Kidney (tissue), 14 donors: ENCODE results near the gene DLGAP4. TPM values are rescaled to one million over a fixed set of nuclear protein-coding genes. Genes with fewer than 3 reads are reported as not detected.

Source experiments
- DNase-seq, 5 donors: peaks; one replicate each; pipeline ENCODE4 v3.0.0-alpha.2; 2013 to 2020
- FAIRE-seq: peaks from 2 replicates; lab custom pipeline; 2012; peaks lifted over from hg19 to GRCh38; lab: Jason Lieb, UNC
- H3K27ac ChIP-seq, 2 donors: one replicate each; pipeline ENCODE4 v1.7.0; 2013; ENCODE audit warnings: low read depth in 2 of 2, low read length in 2 of 2, inconsistent platforms in 1 of 2
- H3K27me3 ChIP-seq: one replicate; pipeline ENCODE4 v1.7.1; 2013; ENCODE audit warnings: low read length, inconsistent platforms; ENCODE audit not compliant: control insufficient read depth, insufficient read depth
- H3K36me3 ChIP-seq, 3 donors: one replicate each; pipeline versions ENCODE4 v1.7.0 to v1.7.1; 2013; ENCODE audit warnings: low read length in 3 of 3, control low read depth in 1 of 3, inconsistent platforms in 1 of 3; ENCODE audit not compliant: insufficient read depth in 3 of 3, control insufficient read depth in 2 of 3
- H3K4me1 ChIP-seq, 3 donors: one replicate each; pipeline versions ENCODE4 v1.7.0 to v1.7.1; 2013; ENCODE audit warnings: low read length in 3 of 3, inconsistent platforms in 1 of 3, low read depth in 1 of 3; ENCODE audit not compliant: control insufficient read depth in 2 of 3, insufficient read depth in 2 of 3
- H3K4me3 ChIP-seq, 3 donors: one replicate each; pipeline versions ENCODE4 v1.7.0 to v1.8.1; 2013; ENCODE audit warnings: low read length in 3 of 3, control low read depth in 1 of 3, inconsistent platforms in 1 of 3
- H3K9ac ChIP-seq, 3 donors: one replicate each; pipeline versions ENCODE4 v1.7.0 to v1.7.1; 2013; ENCODE audit warnings: low read length in 3 of 3, control low read depth in 1 of 3, inconsistent platforms in 1 of 3
- H3K9me3 ChIP-seq, 3 donors: one replicate each; pipeline versions ENCODE4 v1.7.0 to v1.7.1; 2013; ENCODE audit warnings: low read length in 3 of 3, control low read depth in 1 of 3, inconsistent platforms in 1 of 3; ENCODE audit not compliant: control insufficient read depth in 2 of 3, insufficient read depth in 1 of 3
- intact Hi-C: fragments of 100-400 bp; cut with DNase I; formaldehyde crosslinking; loops from one replicate; pipeline ENCODE4 v1.11.1; 2022
- polyA plus RNA-seq: library from polyadenylated mRNA; stranded (reverse); fragments of 350-450 nt; fragmentation: Illumina TruSeq; extraction: RNeasy Lipid Tissue Mini Kit (QIAGEN cat#74804); gene quantifications from one replicate; pipeline ENCODE4 v1.2.3, GENCODE V29; 2014; ENCODE audit warnings: low read depth, low replicate concordance; ENCODE audit not compliant: insufficient read depth
- total RNA-seq: library from RNA; stranded (reverse); fragmentation: NEBNext Ultra II Directional; extraction: Animal tissue kit (Norgen Biotek cat#: 25700); gene quantifications from one replicate; pipeline ENCODE4 v1.2.1, GENCODE V29; 2021
- TF ChIP-seq, protein P1 (sequence below): IDR thresholded peaks from 3 replicates; pipeline ENCODE4 v1.5.1; 2012; ENCODE audit warnings: mild to moderate bottlenecking, moderate library complexity, borderline replicate concordance; ENCODE audit not compliant: insufficient read depth; ENCODE audit errors: extremely low read depth
- donor health status: control.
- donor health status: control.
- donor health status: control.
- donor health status: control.
- donor health status: control.
- donor health status: DM: yes; HTN: yes; CAD: no.
- donor health status: Normal renal cell carcinoma (clear cell type).

Gene DLGAP4
- total and polyA plus RNA-seq, 2 donors from 2014 or later: 19.6 to 62.4 TPM

DNA sequence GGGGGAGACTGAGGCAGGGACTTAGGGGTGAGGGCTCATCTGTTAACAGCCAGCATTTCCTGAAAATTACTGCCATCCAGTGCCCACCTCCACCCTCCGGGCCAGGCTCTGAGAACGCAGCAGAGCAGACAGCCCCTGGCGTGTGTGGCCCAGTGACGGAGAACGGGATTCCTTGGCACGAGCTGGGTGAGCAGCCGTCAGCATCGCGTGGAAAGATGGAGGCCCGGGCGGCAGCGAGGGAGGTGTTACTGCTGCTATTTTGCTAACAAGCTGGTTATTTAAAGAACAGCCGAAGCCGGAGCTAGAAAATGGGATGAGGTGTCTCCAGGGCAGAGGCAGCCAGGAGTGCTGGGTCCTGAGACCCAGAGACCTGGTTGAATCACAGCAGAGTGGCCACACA lies 62.7 kb downstream of the DLGAP4 start:
- no peaks in the 10 kb centered on the region for H3K9me3 ChIP-seq
- DNase-seq (no peak), FAIRE-seq (no peak)
- H3K4me3 ChIP-seq: no peak overlapping the region
- H3K9ac ChIP-seq: no peak overlapping the region
- H3K4me1 ChIP-seq: no peaks in the 10 kb centered on the region
- H3K36me3 ChIP-seq: no peaks in the 10 kb centered on the region
- no peaks in the 10 kb centered on the region for H3K27me3 ChIP-seq
- intact Hi-C loops: no loop called here
- no peak overlapping the region for H3K27ac ChIP-seq
- TF ChIP-seq, protein P1, sequence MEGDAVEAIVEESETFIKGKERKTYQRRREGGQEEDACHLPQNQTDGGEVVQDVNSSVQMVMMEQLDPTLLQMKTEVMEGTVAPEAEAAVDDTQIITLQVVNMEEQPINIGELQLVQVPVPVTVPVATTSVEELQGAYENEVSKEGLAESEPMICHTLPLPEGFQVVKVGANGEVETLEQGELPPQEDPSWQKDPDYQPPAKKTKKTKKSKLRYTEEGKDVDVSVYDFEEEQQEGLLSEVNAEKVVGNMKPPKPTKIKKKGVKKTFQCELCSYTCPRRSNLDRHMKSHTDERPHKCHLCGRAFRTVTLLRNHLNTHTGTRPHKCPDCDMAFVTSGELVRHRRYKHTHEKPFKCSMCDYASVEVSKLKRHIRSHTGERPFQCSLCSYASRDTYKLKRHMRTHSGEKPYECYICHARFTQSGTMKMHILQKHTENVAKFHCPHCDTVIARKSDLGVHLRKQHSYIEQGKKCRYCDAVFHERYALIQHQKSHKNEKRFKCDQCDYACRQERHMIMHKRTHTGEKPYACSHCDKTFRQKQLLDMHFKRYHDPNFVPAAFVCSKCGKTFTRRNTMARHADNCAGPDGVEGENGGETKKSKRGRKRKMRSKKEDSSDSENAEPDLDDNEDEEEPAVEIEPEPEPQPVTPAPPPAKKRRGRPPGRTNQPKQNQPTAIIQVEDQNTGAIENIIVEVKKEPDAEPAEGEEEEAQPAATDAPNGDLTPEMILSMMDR: no peak

DNA sequence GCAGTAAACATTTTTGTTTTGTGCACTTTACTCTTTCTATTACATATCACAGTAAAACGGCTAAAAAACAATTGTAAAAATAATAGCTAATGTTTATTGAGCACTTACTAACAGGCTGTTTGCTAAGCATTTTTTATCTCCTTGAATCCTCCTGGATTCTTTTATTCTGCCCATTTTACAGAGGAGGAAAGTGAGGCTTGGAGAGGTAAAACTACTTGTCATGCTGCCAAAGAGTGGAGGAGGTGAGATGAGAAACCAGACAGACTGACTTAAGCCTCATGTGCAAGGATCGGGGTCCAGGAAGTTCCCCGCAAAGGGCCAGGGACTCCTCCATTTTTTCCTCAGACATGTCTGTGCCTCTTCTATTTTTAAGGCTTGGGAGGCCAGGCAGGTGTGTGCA lies 63.6 kb downstream of the DLGAP4 start:
- DNase-seq: no peak
- TF ChIP-seq, protein P1: no peak

DNA sequence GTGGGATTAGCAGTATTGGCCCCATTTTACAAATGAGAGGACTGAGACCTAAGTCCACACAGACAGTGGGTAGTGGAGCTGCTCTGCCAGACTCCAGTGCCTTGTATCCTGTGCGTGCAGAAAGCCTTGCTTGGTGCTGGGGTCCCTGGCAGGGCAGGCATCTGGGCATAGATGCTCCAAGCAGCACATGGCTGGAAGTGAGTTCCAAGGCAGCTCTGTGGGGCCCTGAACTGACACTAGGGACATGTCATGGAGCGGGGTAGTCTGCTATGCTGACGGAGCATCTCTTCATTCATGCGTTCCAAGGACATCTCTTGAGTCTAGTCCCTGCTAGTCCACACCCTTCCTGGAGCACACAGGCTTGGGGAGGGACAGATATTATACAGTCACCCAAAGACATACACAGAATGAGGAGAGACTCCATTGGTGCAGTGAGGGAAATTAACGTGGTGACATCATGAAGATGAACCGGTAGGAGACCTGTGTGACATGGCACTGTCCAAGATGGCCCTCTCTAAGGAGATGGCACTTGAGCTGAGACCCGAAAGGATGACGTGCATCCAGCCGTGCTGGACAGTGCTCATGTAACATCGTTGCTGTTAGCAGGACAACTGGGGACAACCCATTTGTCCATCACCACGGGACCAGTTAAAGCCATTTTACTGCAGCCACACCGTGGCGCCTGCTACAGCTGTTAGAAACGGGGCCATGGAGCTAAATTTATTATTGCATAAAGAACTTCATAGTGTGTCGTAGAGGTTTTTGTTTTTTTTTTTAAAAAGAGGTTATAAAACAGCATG lies 65.1 kb downstream of the DLGAP4 start:
- DNase-seq (no peak), FAIRE-seq (no peak)
- Histone ChIP-seq H3K36me3 (no peaks in the 10 kb centered on the region), H3K4me3 (no peak overlapping the region), H3K4me1 (no peaks in the 10 kb centered on the region), H3K27ac (no peak overlapping the region), H3K27me3 (no peaks in the 10 kb centered on the region), H3K9ac (no peak overlapping the region), H3K9me3 (no peaks in the 10 kb centered on the region)
- TF ChIP-seq, protein P1: no peak
- intact Hi-C loops: no loop called here

More for the DNA sequence above, 63.6 kb downstream of the DLGAP4 start:
- H3K36me3 ChIP-seq: no peaks in the 10 kb centered on the region
- H3K9me3 ChIP-seq: no peaks in the 10 kb centered on the region
- H3K4me1 ChIP-seq: no peaks in the 10 kb centered on the region
- no peak overlapping the region for H3K4me3 ChIP-seq
- H3K9ac ChIP-seq: no peak overlapping the region
- H3K27me3 ChIP-seq: no peaks in the 10 kb centered on the region
- no peak overlapping the region for H3K27ac ChIP-seq
- intact Hi-C loops: no loop called here
- no peak for FAIRE-seq
